Neural cell (in vitro differentiated cells): ENCODE data around the gene ROM1.

Experiments
- POLR2AphosphoS5 ChIP-seq: IDR thresholded peaks from 2 replicates; pipeline ENCODE4 v1.6.1; 2012
- SMC3 ChIP-seq: fragments of 450-650 bp; conservative IDR thresholded peaks from 2 replicates; pipeline ENCODE4 v1.6.1; 2014; ENCODE audit warnings: antibody characterized with exemption, mild to moderate bottlenecking, moderate library complexity; ENCODE audit not compliant: poor library complexity
- TF ChIP-seq, protein P1 (sequence below): IDR thresholded peaks from 2 replicates; pipeline ENCODE4 v1.6.1; 2012; ENCODE audit warnings: borderline replicate concordance
- TF ChIP-seq, protein P2 (sequence below): fragments of 450-650 bp; IDR thresholded peaks from 2 replicates; pipeline ENCODE4 v1.5.1; 2014; ENCODE audit warnings: antibody characterized with exemption, mild to moderate bottlenecking, moderate library complexity; ENCODE audit not compliant: poor library complexity, severe bottlenecking

GRCh38 chr11:62574363-62575071 is 38.5 kb upstream of the ROM1 start:
- TF ChIP-seq, protein P1, sequence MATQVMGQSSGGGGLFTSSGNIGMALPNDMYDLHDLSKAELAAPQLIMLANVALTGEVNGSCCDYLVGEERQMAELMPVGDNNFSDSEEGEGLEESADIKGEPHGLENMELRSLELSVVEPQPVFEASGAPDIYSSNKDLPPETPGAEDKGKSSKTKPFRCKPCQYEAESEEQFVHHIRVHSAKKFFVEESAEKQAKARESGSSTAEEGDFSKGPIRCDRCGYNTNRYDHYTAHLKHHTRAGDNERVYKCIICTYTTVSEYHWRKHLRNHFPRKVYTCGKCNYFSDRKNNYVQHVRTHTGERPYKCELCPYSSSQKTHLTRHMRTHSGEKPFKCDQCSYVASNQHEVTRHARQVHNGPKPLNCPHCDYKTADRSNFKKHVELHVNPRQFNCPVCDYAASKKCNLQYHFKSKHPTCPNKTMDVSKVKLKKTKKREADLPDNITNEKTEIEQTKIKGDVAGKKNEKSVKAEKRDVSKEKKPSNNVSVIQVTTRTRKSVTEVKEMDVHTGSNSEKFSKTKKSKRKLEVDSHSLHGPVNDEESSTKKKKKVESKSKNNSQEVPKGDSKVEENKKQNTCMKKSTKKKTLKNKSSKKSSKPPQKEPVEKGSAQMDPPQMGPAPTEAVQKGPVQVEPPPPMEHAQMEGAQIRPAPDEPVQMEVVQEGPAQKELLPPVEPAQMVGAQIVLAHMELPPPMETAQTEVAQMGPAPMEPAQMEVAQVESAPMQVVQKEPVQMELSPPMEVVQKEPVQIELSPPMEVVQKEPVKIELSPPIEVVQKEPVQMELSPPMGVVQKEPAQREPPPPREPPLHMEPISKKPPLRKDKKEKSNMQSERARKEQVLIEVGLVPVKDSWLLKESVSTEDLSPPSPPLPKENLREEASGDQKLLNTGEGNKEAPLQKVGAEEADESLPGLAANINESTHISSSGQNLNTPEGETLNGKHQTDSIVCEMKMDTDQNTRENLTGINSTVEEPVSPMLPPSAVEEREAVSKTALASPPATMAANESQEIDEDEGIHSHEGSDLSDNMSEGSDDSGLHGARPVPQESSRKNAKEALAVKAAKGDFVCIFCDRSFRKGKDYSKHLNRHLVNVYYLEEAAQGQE = no peak
- TF ChIP-seq, protein P2, sequence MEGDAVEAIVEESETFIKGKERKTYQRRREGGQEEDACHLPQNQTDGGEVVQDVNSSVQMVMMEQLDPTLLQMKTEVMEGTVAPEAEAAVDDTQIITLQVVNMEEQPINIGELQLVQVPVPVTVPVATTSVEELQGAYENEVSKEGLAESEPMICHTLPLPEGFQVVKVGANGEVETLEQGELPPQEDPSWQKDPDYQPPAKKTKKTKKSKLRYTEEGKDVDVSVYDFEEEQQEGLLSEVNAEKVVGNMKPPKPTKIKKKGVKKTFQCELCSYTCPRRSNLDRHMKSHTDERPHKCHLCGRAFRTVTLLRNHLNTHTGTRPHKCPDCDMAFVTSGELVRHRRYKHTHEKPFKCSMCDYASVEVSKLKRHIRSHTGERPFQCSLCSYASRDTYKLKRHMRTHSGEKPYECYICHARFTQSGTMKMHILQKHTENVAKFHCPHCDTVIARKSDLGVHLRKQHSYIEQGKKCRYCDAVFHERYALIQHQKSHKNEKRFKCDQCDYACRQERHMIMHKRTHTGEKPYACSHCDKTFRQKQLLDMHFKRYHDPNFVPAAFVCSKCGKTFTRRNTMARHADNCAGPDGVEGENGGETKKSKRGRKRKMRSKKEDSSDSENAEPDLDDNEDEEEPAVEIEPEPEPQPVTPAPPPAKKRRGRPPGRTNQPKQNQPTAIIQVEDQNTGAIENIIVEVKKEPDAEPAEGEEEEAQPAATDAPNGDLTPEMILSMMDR = no peak
- TF ChIP-seq POLR2AphosphoS5 (no peak), SMC3 (no peak)
